GM10248 (cell line): Measurements from ENCODE around the gene SNX14.

Experiments used
- CTCF ChIA-PET: fragments of 300-600 bp; sonication (Branson Sonifier 250); formaldehyde crosslinking; extraction: SDS; loops from one replicate; lab custom pipeline; 2021; ENCODE audit warnings: antibody characterized with exemption; lab: Yijun Ruan, JAX
- POLR2A ChIA-PET: fragments of 350-650 bp; sonication (Branson Sonifier 250); formaldehyde crosslinking; extraction: SDS; loops from one replicate; lab custom pipeline; 2020; ENCODE audit warnings: antibody characterized with exemption; lab: Yijun Ruan, JAX
- DNase-seq: peaks from one replicate; pipeline ENCODE4 v3.0.0; 2012; ENCODE audit errors: extremely low spot score
- CTCF ChIP-seq: IDR thresholded peaks from 2 replicates; pipeline ENCODE4 v1.5.1; 2012; ENCODE audit warnings: mild to moderate bottlenecking, low read depth; ENCODE audit errors: extremely low read depth, missing control alignments, control extremely low read depth

The SNX14 gene

GRCh38 chr6:85593438-85594196 lies at the start of gene SNX14:
Gene SNX14 (minus strand): TSS chr6:85593858. CDS start chr6:85593718, 140 bp downstream.
- POLR2A ChIA-PET, result interaction anchor here (0.5 to 2.3 kb wide), 7 partner anchors 45 to 841 kb away, joined by 3 to 20 read pairs (median 4); partner anchors contain the start of gene SYNCRIP
- CTCF ChIA-PET, result interaction anchor here (1.0 to 1.8 kb wide), 8 partner anchors 10 to 143 kb away, joined by 3 to 6 read pairs (median 3); no protein-coding TSS in a partner anchor
- TF ChIP-seq CTCF, result no peak
- peak; percentile 94 for DNase-seq

GRCh38 chr6:85642774-85643536 lies 49.3 kb upstream of the SNX14 start, which contains the start of gene SYNCRIP:
Gene SYNCRIP (minus strand): TSS chr6:85642886. CDS start chr6:85641439, 1,447 bp downstream.
- TF ChIP-seq CTCF, result no peak
- peak; percentile 92 for DNase-seq
- ChIA-PET POLR2A (interaction anchor here (0.6 to 8.8 kb wide), 7 partner anchors 9 to 50 kb away, joined by 3 to 254 read pairs (median 6); partner anchors contain the start of gene SNX14), CTCF (interaction anchor here (0.9 to 1.1 kb wide), 2 partner anchors 15 to 50 kb away, joined by 3 read pairs; no protein-coding TSS in a partner anchor)

- no peak for TF ChIP-seq CTCF
- ChIA-PET POLR2A (interaction anchor here (1.1 to 8.8 kb wide), 5 partner anchors 11 to 49 kb away, joined by 3 to 254 read pairs (median 13); partner anchors contain the start of gene SNX14), CTCF (interaction anchor here (0.9 to 1.1 kb wide), 2 partner anchors 14 to 49 kb away, joined by 3 read pairs; no protein-coding TSS in a partner anchor)
- DNase-seq, result peak; percentile 39
Observed at GRCh38 chr6:85641897-85642773, 48.5 kb upstream of the SNX14 start.

- ChIA-PET POLR2A (interaction anchor here (0.9 to 8.8 kb wide), 2 partner anchors 15 to 34 kb away, joined by 3 to 254 read pairs; no protein-coding TSS in a partner anchor), CTCF (interaction anchor here (1.0 to 3.4 kb wide), 5 partner anchors 10 to 40 kb away, joined by 3 to 19 read pairs (median 5); no protein-coding TSS in a partner anchor)
- no peak for TF ChIP-seq CTCF
- no peak for DNase-seq
Observed at GRCh38 chr6:85641522-85641896, 47.9 kb upstream of the SNX14 start.

GRCh38 chr6:85640821-85641220 lies 47.2 kb upstream of the SNX14 start:
- ChIA-PET POLR2A (interaction anchor here (0.9 to 8.8 kb wide), 2 partner anchors 14 to 35 kb away, joined by 3 to 254 read pairs; no protein-coding TSS in a partner anchor), CTCF (interaction anchor here (1.0 to 3.4 kb wide), 6 partner anchors 9 to 46 kb away, joined by 3 to 19 read pairs (median 6); no protein-coding TSS in a partner anchor)
- no peak for TF ChIP-seq CTCF
- no peak for DNase-seq
